Activated T-helper 1 cell treated with Interleukin-2 at 50 U/mL for 16 hours (primary cell): Measurements from ENCODE around the gene PRKAG1.

Experiments used
- DNase-seq: peaks from one replicate; pipeline ENCODE4 v3.0.0-alpha.2; 2020; ENCODE audit warnings: low read depth

PRKAG1 gene

GRCh38 chr12:49010092-49010668 lies 8.4 kb downstream of the PRKAG1 start:
- DNase-seq: no peak

- DNase-seq: no peak
These were observed 9.6 kb downstream of the PRKAG1 start for GRCh38 chr12:49008943-49009342.

- DNase-seq: no peak
These were observed 18.2 kb downstream of the PRKAG1 start for GRCh38 chr12:49000346-49000745.

- no peak for DNase-seq
These were observed 19.0 kb downstream of the PRKAG1 start, which contains the start of gene DDN for GRCh38 chr12:48999371-49000131. Gene DDN (minus strand): TSS chr12:48999375. CDS start chr12:48999287, 88 bp downstream.

- DNase-seq: no peak
These were observed 19.9 kb downstream of the PRKAG1 start for GRCh38 chr12:48998497-48999353.

- no peak for DNase-seq
These were observed 20.7 kb downstream of the PRKAG1 start for GRCh38 chr12:48997719-48998496.

- no peak for DNase-seq
These were observed 21.5 kb downstream of the PRKAG1 start for GRCh38 chr12:48996794-48997718.

GRCh38 chr12:48995086-48995879 lies 23.3 kb downstream of the PRKAG1 start:
- DNase-seq: no peak

GRCh38 chr12:48994224-48995085 lies 24.1 kb downstream of the PRKAG1 start:
- no peak for DNase-seq

- DNase-seq: no peak
These were observed 24.8 kb downstream of the PRKAG1 start for GRCh38 chr12:48993787-48994186.

- DNase-seq: no peak
These were observed 27.1 kb downstream of the PRKAG1 start for GRCh38 chr12:48991247-48992050.

GRCh38 chr12:48990552-48990951 lies 28.0 kb downstream of the PRKAG1 start:
- DNase-seq: no peak

GRCh38 chr12:48988030-48988649 lies 30.4 kb downstream of the PRKAG1 start:
- peak; percentile 56 for DNase-seq

- DNase-seq: no peak
These were observed 31.8 kb downstream of the PRKAG1 start for GRCh38 chr12:48986720-48987291.

GRCh38 chr12:48985901-48986300 lies 32.7 kb downstream of the PRKAG1 start:
- no peak for DNase-seq

GRCh38 chr12:48985475-48985897 lies 33.1 kb downstream of the PRKAG1 start:
- DNase-seq: no peak

GRCh38 chr12:48982397-48983080 lies 36.0 kb downstream of the PRKAG1 start:
- DNase-seq: no peak
